ENCODE measurements around the gene MED15.

The MED15 gene

DNA sequence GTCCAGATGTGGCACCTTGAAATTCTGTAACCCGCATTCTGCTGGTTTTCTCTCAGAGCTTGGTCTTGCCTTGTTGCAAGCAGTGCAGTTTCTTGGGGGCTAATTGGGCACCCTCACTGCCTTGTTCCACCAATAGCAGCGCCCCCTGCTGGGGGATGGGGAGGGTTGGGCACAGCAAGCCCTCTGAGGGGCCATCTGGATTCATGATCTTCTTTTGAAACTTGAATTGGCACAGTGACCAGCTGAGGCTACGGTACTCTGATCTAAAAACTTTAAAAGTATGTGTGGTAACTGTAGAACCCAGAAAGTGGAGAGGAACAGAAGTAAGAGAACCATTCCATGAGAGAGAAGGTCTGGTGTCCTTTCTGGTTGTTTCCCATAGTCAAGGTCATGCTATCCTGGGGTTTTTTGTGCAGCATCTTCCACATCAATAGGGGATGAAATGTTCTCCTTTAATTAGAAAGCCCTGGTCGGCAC lies 64.2 kb downstream of the MED15 start:
- no peak for DNase-seq (ENCODE audit: low read depth)

DNA sequence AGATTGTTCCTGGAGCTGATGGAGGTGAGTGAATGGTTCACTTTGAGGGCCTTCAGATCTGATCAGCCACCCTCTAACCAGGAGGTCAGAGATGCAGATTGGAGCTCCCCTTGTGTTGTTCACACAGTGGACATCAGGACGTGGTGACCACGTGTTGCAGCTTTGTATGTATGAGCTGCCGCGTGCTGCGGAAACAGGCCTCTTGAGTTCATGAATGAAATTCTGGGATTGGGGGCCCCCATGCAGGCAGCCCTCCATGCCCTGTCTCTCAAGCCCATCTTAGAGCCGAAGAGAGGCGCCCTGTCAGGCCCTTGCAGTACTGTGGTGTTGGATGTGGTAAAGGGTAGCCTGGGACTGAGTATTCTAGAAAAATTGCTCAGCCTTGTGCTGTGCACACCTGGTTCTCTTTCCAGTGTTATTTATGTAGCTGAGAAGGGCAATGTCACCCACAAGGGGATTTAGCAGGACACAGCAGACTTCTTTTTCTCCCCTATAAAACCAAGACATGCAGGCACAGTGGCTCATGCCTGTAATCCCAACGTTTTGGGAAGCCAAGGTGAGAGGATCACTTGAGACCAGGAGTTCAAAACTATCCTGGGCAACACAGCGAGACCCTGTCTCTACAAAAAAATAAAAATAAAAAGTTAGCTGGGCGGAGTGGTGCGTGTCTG lies 64.9 kb downstream of the MED15 start:
- no peak for DNase-seq (ENCODE audit: low read depth)

DNA sequence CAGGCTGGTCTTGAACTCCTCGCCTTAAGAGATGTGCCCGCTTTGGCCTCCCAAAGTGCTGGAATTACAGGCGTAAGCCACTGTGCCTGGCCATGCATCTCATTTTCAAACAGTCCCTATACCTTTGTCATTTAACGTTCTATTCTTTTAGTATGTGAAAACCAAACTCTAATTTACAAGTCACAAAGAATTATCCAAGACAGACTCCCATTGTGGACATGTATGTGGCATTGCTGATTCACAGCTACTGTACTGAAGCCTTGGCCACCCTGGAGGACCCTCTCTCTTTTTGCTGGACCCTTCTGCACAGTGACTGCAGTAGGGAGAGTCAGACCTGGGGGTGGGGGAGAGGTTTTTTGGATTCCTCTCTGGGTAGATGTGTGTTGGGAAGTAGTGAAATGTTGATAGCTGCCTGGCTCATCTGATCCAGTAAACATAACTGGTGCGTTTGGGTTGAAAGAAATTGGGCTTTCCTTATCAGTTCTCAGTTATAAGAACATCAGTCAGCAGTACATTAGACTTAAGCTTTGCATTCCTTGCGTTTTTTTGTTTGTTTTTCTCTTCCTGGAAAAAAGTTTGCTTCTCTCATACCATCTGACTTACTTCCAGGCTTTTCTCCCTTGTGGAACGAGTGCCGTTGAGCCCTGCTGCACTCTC lies 65.9 kb downstream of the MED15 start:
- no peak for DNase-seq (ENCODE audit: low read depth)

DNA sequence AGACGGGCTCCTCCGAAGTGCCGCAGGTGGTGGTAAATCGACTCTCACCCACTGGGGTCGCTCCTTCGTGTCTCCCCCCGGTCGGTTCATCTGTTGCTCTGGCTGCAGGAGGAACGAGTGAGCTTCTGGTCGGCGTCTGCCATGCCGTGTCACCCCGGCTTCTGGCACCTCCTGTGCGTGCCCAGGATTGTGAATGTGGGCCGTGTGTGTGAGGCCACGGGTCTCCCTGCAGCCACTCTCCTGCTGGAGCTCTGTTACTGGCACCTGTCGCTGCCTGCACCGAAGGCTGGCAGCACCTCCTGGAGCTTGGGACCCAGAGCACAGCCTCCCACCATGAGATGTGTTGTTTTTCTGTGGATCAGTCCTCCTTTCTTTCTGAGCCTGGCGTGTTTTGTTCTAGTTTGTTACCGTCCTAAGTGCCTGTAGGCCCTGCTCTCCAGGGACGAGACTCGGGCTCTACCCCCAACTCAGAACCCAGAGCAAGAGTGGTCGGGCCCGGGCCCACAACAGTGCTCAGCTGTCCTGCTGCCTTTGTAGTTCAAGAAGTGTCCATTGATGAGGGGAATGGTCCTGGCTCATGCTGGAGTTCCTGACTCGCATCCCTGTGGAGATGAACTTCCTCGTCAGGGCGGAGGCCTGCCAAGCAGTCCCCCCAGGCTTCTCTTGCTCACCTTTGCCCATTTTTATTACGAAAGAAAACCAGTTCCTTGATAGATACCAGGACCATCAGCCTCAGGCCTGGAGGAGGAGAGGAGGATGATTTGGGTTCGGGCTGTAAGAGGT lies 66.6 kb downstream of the MED15 start:
- no peak for DNase-seq (ENCODE audit: low read depth)

DNA sequence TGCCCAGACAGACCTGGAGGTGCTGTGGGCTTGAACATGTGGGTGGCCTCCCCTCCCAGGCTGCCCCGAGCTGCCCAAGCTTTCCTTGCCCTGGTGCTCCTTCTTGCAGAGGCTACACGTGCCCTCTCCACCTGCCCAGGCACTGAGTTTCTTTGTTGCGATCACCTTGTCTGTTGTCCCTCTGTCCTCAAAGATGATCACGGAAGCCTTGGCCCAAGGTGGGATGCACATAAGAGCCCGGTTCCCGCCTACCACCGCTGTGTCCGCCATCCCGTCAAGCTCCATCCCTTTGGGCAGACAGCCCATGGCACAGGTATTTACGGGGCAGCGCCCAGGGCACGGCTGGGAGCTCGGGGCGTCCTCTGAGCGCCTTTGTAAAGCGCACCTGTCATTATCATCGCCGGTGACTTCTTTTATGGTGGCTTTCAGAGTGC lies 67.5 kb downstream of the MED15 start:
- DNase-seq (ENCODE audit: low read depth) = no peak

DNA sequence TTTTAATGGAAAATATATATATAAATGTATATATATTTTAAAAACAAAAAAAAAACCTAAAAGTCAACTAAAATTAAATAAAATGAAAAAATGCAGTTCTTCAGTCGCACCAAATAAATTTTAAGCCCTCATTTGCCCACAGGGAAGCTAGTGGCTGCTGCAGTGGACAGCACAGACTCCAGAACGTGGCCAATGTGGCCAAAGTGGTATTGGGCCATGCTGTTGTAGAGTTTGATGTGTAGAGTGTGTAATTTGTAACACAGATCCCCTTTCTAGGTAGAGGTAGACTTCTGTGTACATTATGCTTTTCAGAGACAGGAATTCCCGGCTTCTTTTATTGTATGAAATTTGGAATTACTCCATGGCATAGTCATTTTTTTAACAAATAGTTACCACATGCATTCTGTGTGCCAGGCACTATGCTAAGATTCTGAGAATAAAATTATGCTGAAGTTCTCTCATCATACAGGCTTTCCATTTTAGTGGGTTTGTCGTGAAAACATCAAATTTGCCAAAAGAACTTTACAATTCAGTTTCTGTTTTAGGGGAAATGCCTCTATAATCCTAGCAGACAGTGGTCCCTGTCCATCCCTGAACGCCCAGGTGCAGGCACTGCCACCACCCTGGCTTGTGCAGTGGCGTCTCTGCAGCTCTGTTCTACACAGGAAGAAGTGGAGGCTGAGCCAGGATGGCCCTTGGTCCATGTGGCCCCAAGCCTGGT lies 68.5 kb downstream of the MED15 start:
- no peak for DNase-seq (ENCODE audit: low read depth)

DNA sequence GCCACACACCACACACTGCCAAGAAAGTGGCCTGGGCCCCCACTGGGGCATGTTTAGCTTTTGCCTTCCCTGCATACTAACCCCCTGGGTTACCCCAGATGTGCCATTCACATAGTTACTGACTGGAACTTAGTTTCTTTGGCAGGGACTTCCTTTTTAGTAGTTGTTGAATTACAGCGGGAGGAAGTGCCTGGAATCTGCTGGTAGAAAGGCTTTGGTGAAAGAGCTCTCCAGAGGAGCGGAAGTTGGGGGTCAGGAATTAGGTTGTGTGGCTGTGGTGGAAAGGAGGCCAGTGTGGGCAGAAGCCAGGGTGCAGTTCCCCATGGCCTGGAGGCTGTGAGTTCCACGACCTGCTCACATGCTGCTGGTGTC lies 69.0 kb downstream of the MED15 start:
- DNase-seq (ENCODE audit: low read depth) = no peak

DNA sequence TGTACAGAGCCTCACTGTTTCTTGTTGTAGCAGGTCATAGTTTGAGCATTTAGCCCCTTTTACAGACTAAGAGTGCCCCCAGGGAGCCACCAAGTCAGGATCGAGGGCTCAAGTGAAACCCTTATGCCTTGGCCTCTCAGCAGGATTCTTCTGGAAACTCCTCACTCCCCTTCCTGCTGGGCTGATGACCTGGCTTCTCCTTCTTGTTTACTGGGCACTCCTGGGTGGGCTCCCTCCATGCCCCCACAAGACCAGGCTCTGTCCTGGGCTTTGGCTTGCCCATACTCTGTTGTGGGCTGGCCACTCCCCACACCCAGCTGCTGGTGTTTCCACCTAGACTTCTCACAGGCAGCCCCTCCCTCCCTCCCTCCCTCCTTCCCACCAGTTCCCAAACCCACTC lies 69.6 kb downstream of the MED15 start:
- DNase-seq (ENCODE audit: low read depth) = no peak

DNA sequence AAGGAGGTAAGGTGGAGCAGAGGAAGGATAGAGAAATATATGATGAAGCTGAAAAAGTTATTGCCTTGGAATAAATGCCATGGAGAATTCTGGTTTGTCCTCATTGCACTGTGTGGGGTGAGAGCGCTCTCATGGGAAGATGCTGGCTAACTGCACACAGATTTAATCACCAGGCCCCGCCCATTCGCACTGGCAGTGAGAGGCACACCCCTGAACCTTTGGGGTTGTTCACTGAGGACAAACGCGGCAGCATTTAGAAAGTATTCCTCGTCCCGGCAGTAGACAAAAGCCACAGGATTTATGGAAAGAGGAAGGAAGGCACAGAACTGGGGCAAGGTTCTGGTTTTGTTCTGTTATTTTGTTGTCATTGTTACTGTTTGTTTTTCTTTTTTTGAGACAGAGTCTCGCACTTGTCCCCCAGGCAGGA lies 70.2 kb downstream of the MED15 start:
- no peak for DNase-seq (ENCODE audit: low read depth)

DNA sequence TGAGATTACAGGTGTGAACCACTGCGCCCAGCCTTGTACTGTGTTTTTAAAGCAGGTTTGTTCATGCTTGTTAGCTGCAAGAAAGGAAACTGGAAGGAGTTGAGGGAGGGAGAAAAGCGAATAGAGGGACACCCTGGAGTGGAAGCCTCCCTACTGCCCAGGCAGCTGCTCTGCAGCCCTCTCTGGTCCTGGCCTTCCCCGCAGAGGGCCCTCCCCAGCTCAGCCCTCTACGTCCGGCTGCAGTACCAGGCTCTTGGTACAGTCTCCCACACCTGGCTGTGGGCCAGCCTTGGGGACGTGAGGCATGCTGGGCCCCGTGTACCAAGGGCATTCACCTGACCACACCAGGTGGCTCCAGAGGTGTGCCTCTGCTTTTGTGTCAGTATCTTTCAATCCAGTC lies 70.8 kb downstream of the MED15 start:
- no peak for DNase-seq (ENCODE audit: low read depth)

DNA sequence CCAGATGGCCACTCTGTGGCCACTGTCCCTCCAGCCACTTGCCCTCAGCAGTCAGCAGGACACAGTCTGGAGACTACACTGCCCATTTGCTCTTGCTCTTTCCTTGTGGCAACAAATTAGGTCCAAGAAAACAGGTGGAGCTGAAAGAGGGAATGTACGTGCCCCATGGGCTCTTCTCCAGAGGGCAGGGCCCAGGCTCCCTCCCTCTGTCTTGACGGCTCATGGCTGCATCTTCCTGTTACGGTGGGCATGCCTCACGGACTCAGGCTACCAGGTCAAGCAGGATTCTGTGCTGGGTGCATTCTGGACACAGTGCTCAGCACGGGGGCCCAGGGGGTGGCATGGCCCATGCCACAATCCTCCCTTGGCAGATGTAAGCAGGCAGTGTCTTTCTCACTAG lies 71.3 kb downstream of the MED15 start:
- DNase-seq (ENCODE audit: low read depth) = no peak

DNA sequence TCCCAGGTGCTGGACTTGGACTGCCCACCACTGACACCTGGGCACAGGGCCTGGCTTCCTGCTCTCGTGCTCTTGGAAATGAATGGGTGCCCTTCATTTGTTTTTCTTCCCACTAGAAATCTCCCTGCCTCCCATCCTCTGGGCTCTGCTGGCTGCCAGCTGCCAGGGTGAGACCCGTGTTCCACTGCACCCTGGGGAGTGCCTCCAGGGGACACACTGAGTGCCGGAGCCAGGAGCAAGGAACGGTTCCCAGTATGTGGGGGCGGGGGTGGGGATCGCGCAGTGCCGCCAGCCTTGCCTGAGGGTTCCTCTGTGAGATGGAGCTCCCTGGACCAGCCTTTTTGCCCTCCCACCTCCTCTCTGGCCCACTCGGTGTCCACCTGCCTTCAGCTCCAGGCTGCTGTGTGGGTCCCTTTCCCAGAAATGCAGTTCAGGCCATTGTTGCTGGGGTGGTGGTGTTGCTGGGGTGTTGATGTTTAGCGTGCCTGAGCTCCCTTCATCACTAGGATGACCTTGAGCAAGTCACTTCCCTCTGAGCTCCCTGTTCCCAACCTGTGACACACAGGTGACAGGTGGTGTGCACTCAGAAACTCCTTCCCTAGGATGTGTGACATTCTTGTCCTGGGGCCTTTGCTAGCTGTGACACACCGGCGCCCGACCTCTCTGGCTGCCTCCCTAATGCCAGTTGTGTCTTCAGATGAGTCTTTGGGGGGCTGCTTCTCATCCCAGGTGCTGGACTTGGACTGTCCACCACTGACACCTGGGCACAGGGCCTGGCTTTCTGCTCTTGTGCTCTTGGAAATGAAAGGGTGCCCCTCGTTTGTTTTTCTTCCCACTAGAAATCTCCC lies 72.1 kb downstream of the MED15 start:
- no peak for DNase-seq (ENCODE audit: low read depth)

DNA sequence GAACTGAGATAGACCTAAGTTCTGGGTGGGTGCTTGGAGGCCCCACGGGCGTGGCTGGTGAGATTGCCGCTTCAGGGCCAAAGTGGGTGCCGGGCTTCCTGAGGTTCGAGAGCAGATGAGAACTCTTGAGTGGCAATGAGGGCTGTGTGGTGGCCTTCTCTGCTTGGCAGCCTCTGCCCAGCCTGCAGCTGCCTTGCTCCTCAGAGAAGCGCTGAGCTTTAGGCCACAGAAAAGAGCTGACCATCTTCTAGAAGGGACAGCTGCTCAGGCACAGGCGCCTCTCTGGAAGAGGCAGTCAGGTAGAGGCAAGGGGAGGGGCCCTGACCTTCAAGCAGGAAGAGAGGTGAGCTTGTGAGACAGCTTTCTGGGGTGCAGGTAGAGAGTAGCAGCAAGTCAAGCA lies 72.8 kb downstream of the MED15 start:
- no peak for DNase-seq (ENCODE audit: low read depth)

DNA sequence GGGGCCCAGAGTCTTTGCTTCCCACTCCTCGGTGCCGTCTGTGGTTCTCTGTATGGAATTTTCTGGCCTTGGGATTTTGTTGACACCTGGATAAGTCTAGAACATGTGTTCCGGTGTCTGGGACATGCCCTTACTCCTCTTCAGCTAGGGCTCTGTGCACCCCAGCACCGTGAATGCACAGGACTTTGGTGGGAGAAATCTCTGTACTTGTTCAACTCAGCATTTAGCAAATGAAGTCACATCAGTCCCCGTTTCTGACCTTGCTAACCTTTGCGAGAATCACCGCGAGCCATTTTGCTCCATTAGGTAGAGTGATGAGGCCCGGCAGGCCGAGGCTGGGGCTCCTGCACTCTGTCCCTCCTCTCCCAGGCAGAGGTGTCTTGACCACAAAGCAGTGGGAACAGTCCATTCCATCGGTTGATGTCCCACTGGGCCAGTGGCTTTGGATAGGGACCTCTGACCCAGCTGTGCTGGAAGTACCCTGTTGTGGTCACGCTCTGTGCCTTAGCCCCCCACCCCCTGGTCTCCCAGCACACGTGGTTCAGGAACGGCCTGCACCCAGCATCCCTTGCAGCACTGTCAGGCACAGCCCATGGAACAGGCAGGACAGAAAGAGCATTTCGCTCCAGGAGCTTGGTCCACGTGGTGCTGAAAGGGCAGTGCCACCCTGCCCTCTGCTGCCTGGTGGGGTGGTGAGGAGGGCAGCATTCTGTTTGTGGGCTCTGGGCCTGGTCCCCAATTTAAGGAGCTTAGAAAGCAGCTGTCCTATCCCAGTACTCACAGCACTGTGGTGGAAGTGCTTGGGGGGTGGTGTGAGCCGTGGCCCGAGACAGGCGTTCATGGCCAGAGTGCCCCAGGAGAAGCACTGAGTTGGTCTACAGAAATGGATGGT lies 73.4 kb downstream of the MED15 start:
- DNase-seq (ENCODE audit: low read depth) = no peak

DNA sequence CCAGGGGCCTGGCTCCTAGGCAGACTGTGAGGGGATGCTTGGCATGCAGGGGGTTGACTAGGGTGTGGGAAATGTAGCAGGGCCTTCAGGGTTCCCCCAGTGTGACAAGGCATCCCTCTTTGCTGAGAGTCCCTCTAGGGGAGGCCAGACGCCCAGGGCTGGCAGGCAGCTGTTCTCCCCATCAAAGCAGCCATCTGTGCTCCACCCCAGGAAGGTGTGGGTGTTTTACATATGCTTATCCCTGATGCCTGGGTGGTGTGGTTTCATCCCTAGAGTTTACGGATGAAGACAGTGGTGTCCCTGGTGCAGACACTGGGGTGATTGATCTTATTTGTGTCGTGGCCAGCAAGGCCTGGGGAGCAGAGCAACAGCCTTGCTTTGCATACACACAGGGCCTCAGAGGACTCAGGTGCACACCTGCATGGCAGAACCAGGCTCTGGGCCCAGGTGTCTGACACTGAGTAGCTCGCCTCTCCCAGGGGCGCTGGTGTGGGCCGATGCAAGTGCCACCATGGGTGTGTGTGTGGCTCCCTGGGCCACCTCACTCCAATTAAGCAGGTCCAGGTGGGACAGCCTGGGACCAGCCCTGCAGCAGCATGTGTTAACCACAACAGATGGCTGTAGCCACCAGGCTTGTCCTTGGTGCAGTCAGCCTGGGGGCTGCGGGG lies 74.2 kb downstream of the MED15 start:
- DNase-seq (ENCODE audit: low read depth) = no peak

DNA sequence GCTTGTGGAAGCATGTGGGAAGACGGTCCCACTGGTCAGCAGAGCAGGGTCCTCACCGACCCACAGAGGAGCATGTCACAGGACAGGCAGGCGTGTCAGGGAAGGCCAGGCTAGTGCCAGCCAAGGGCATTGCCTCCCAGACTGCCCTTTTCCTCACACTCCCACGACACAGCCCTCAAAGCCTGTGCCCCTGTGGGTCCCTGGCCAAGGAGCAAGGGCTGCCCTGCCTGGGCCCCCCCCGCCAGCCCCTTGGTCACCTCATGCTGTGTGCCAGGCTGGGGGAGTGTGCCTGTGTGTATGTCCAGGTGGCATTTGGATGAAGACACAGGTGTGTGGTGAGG lies 74.7 kb downstream of the MED15 start:
- DNase-seq (ENCODE audit: low read depth) = no peak

DNA sequence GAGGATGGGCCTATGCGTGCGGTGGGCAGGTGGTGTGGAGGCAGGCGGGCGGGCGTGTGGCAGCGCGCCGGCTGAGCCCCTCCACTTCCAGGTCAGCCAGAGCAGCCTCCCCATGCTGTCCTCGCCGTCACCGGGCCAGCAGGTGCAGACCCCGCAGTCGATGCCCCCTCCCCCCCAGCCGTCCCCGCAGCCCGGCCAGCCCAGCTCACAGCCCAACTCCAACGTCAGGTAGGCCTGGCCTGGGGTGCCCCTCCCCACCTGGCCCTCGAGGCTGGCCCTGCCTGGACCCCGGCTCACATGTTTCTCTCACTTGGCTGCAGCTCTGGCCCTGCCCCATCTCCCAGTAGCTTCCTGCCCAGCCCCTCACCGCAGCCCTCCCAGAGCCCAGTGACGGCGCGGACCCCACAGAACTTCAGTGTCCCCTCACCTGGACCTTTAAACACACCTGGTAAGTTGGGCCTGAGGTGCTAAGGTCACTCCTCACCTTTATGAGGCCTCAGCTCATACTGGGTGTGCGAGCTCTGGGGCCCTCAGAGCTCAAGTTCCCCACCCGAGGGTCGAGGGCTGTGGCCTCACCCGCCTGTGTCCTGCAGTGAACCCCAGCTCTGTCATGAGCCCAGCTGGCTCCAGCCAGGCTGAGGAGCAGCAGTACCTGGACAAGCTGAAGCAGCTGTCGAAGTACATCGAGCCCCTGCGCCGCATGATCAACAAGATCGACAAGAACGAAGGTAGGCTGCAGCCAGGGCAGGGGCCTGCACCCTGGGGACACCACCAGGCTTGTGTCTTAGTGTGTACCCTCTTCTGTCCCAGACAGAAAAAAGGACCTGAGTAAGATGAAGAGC lies 75.3 kb downstream of the MED15 start:
- DNase-seq (ENCODE audit: low read depth) = no peak

DNA sequence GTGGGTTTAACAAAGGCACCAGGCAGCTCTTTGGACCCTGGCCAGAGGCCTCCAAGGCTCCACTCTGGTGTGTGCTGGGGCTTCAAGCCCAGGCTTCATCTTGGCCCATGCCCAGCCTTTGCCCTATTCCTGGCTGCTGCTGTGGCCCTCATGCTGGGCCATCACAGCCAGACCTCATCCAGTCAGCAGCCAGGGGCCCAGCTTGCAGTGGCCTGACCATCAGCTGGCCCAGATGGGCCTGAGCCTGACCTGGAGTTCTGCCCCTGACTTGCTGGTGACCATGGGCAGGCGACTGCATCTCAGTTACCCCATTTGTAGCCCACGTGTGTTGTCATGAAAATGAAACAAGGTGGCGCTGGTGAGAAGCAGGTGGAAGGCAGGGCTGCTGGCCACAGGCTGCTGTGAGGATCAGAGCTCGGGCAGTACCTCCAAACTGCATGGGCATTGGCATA lies 76.1 kb downstream of the MED15 start:
- DNase-seq (ENCODE audit: low read depth) = no peak

Data from GM04504 (cell line).